HG03439 (cell line): ENCODE measurements around the gene KRT16.
"Not testable (repeated sequence)": the region's sequence is repeated elsewhere in the genome, so short reads cannot be mapped to it uniquely, and the experiment has no call there.

Experiments used
- ATAC-seq: cut with Tn5 transposase; IDR thresholded peaks from one replicate; pipeline ENCODE4 v1.9.1; 2021; ENCODE audit warnings: mild to moderate bottlenecking, moderate library complexity; ENCODE audit not compliant: unreplicated experiment

KRT16 gene

DNA sequence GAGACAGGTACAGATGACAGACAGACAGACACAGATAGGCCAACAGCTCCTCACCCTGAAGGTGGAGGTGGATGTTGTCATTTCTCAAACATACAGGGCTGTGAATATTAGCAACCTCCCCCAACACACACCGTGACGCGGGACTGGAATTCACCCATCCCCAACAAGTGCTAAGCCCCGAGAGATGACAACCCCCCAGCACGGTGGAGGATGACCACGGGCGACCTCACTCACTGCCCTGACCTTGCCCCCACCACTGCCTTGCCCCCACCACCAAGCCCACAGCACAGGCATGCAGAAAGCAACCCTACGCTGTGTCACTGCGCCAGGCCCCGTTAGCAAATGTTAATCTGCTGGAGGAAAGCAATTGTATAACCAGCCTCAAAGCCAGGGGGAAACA, 16.7 kb upstream of the KRT16 start:
- no peak for ATAC-seq

DNA sequence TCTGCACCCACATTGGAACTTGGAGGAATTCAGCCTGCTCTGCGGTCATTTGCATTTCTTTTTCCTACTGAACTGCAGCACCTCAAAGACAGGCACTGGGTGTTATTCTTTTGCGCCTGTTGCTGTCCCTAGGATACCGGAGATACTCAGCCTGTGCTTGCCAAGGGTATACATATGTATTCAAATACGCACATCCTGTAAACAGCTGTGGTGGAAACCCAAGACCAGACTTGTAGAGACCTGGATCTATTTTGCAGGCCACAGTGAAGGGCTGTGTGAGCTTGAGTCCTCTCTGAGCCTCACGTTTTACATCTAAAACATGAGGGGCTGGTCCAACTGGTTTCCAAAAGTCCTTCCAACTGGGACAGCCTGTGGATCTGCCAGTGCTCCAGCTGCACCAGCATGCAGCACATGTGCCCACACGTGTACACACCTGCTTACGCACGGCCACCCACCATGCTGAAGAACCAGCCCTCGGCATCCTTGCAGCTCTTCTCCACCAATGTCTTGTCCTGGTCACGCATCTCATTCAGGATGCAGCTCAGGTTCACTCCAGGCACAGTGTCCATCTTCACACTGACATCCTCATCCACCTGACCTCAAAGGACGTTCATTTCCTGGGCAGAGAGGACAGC, 16.2 kb upstream of the KRT16 start:
- ATAC-seq, result not testable (repeated sequence)

DNA sequence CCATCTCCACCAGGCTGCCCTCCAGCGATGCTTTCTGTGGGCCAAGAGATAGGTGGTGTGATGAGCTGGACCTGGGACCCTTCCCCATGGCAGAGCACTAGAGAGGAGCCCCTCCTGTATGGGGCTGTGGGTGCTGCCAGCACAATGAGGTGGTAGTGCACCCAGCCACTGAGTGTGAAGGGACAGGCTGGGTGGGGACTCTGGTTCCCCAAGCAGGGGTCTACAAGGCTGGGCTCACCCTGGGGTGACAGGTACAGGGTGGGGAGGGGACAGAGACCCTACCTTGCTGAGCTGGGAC, 15.5 kb upstream of the KRT16 start:
- ATAC-seq, result not testable (repeated sequence)

DNA sequence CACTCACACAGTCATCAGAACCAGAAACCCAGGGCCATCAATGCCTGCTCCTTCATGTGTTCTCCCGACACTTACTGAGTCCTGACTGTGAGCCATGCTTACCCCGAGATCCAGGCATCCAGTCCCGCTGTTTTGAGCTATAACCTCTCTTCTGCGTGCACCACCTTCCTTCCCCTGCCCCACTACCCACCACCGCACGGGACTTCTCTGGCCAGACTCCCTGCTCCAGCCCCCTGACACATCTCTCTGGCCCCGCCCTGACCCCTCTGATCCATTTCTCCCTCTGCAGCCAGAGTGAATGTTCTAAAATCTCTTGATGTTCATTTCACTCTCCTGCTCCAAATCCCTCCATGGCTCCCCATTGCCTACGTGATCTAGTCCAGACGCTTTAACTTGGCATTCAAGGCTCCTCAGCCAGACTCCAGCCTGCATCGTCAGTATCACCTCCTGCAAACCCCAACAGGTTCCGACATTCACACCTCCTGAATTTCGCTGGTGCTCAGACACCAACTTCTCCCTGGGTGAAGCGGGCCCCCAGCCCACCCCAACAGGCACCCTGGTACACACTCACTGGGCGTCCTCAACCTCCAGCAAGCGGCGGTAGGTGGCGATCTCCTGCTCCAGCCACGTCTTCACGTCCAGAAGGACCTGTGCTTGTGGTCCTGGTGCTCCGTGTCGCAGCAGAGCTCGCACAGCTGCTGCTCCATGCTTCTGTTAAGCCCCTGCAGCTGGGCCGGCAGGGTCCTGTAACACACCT, 14.9 kb upstream of the KRT16 start:
- ATAC-seq, result no peak

DNA sequence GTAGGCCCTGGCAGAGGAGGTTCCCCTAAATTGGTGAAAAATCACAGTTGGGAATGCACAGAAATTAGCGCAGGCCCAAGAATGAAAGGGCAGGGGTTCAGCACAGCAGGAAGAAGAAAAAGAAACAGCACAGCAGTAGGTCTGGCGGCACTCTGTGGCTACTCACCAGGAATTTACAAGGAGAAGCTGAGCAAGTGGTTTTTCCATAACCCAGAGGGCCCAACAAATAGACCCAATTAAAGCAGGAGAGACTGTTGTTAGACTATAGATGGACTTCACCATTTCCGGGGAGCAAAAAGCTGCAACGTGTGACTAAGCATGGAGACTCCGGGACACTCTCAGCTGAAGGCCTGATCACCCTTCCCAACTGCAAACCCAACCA, 14.3 kb upstream of the KRT16 start:
- not testable (repeated sequence) for ATAC-seq

DNA sequence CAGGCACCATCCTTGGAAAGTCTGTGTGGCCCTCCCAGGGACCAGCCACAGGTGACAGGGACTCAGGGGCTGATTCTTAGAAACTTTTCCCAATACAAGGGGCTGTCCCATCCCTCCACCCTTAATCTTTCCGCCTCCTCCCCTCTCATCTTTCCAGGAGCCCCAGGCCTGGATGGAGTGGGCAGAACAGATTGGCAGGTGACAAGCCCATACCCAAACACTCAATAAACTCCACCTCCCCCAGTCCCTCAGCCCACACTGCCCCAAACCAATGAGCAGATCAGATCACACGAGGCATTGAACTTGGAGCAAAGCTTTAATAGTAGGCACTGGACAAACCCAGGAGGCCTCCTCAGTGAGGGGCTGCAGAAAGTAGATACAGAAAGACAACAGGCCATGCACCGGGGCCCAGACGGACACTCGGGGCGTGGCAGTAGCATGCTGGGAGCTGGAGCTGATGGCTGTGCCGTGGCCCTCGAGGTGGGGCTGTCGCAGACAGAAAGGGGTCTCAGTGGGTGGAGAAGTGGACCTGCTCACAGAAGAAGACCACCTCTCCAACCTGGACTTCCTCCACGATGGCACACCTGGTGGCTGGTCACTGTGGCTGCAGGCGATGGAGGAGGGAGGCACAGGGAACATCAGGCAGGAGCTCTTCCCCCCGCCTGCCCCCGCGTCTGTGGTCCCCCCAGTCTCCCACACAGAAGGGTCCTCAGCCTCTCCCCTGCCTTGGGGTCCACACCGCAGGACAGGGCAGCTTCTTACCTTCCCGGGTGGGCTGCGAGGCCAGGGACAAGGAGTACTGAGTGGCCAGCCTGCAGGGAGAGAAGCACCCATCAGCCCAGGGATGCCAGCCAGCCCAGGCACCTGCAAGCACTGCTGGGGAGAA, 13.7 kb upstream of the KRT16 start:
- not testable (repeated sequence) for ATAC-seq

DNA sequence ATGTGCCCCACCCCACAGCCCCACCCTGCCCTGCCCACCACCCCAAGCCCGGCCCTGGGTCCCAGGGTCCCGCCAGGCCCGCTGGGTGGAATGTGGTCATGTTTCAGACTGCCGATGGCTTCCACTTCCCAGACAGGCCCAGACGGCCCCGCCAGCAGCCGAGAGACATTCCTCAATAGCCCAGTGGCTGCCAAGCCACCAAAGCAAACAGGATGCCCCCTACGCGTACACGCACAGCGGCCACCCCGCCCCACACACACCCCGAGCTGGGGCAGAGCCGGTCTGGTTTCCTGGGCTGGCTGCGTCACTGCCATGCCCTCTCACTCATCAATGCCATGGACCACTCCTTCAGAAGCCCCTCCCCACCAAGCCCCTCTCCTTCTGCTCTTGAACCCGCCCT, 13.0 kb upstream of the KRT16 start:
- no peak for ATAC-seq

- no peak for ATAC-seq
Measured at GRCh38 chr17:41624208-41625101, 11.9 kb upstream of the KRT16 start, which contains the start of gene KRT17. Gene KRT17, minus strand, starts transcription at chr17:41624575. Its CDS starts 66 bp downstream, at chr17:41624509.

- ATAC-seq, result not testable (repeated sequence)
Measured at GRCh38 chr17:41623184-41623861, 10.8 kb upstream of the KRT16 start.

DNA sequence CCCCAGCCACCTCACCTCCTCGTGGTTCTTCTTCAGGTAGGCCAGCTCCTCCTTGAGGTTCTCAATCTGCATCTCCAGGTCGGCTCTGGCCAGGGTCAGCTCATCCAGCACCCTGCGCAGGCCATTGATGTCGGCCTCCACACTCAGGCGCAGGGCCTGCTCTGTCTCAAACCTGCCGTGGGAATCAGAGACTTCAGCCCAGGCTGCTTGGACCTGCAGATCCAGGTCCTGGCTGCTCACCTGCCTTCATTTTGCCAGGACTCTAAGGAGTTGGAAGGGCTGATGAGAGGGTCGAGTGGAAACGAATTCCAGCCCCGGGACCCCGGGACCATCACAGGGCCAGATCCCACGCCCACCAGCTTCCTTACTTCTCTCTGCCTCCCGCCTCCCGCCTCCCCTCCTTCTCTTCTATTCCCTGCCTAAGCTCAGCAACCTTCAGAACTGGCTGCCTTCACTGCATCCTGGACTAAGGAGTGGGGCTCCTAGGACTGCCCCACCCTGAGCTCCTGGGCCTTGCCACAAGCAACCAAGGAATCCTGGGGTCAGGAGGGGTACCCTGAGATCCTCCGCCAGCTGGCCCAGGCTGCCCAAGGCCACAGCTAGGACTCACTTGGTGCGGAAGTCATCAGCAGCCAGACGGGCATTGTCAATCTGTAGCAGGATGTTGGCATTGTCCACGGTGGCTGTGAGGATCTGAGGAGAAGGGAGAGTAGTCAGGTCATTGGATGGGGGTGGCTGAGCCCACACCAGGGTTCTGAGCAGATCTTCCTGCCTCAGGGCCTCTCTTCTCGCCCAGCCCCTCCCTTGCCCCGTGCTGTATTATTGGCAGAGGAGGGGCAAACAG, 10.0 kb upstream of the KRT16 start:
- not testable (repeated sequence) for ATAC-seq

DNA sequence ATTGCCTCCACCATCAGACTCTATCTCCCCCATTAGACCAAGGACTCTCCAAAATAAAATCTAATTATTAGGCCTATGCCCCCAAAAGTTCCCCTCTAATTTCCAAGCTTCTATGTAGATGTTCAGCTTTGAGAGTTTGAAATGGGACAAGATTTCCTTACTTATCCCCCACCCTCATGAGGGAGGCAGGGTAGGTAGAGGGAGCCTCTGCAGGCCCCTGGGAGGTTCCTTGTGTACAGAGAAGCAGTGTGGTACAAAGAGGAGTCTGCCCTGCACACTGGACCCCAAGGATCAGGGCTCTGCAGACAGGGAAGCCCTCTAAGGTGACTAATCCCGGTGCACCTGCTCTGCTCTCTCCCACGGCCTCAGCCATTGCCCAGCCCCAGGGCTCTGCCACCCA, 9.3 kb upstream of the KRT16 start:
- no peak for ATAC-seq

- not testable (repeated sequence) for ATAC-seq
Measured at GRCh38 chr17:41621435-41621817, 8.9 kb upstream of the KRT16 start.

GRCh38 chr17:41620583-41621434, 8.2 kb upstream of the KRT16 start:
- no peak for ATAC-seq

GRCh38 chr17:41619927-41620582, 7.5 kb upstream of the KRT16 start:
- ATAC-seq, result not testable (repeated sequence)

DNA sequence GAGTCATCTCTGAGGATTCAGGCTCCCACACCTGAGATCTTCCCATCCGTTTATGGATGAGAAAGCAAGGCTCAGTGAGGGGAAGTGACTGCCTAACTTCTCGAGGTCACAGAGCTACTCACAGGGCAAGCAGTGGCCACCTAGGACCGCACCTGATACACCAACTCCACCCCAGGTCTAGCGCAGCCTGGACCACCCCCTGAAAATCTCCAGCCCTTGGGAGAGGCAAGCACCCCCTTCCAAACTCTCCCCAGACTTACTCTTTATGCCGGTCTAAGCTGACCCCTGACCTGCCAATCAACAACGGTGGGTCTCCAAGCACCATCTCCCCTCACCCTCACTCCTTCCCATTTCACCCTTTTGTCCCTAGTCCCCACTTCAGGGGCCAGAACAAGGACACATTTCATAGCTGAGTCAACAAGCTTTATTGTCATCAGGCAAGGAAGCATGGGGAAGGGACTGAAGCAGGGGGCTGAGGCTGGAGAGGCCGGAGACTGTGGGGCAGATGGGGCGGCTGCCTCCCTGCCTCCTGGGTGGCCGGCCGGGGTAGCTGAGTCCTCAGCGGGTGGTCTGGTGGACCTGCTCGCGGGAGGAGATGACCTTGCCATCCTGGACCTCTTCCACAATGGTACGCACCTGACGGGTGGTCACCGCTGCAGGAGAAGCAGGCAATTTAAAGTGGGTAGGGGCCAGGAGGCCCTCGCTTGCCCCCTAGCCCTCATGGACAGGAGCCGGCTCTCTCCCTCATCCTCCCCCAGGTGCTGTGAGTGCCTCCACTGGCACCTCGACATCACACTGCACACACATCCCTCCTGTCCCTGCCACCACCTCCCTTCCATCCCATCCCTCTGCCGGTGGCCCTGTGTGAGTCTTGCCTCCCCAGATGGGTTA, 6.7 kb upstream of the KRT16 start:
- ATAC-seq, result no peak

GRCh38 chr17:41618341-41619035, 5.9 kb upstream of the KRT16 start:
- ATAC-seq, result no peak
